Endothelial cell of umbilical vein (primary cell): ENCODE measurements around the gene RPL37A.

Experiments used
- CTCF ChIP-seq, 2 donors: IDR thresholded peaks; 1 replicate in 1 of 2; 2 replicates in 1 of 2; pipeline ENCODE4 v1.5.1; 2011; ENCODE audit warnings: low read length in 2 of 2, mild to moderate bottlenecking in 2 of 2, moderate library complexity in 2 of 2, control low read depth in 1 of 2, inconsistent platforms in 1 of 2, low read depth in 1 of 2; ENCODE audit not compliant: insufficient read depth in 1 of 2; ENCODE audit errors: extremely low read depth in 1 of 2
- EZH2 ChIP-seq: IDR thresholded peaks from 2 replicates; pipeline ENCODE4 v1.6.1; 2012; ENCODE audit warnings: borderline replicate concordance, low read depth, mild to moderate bottlenecking, moderate library complexity, low read length, inconsistent platforms; ENCODE audit not compliant: severe bottlenecking
- GATA2 ChIP-seq: IDR thresholded peaks from 2 replicates; pipeline ENCODE4 v1.7.0; 2011; ENCODE audit warnings: low read depth, mild to moderate bottlenecking, moderate library complexity, mixed read lengths, low read length; ENCODE audit not compliant: insufficient read length, insufficient read depth
- JUN ChIP-seq: IDR thresholded peaks from 2 replicates; pipeline ENCODE4 v1.6.1; 2011; ENCODE audit warnings: borderline replicate concordance, low read depth; ENCODE audit not compliant: insufficient read length, insufficient read depth
- MYC ChIP-seq: IDR thresholded peaks from one replicate; pipeline ENCODE4 v1.6.1; 2011; ENCODE audit warnings: mild to moderate bottlenecking, low read depth, low read length
- POLR2A ChIP-seq: IDR thresholded peaks from 2 replicates; pipeline ENCODE4 v1.6.1; 2012; ENCODE audit warnings: low read depth, mild to moderate bottlenecking, control low read depth, low read length
- POLR2AphosphoS5 ChIP-seq: IDR thresholded peaks from 2 replicates; pipeline ENCODE4 v1.6.1; 2012; ENCODE audit warnings: low read depth, mild to moderate bottlenecking, control low read depth, low read length, moderate library complexity; ENCODE audit not compliant: insufficient read depth
- TF ChIP-seq, protein P1 (sequence below): IDR thresholded peaks from 2 replicates; pipeline ENCODE4 v1.6.1; 2011; ENCODE audit not compliant: insufficient read depth, insufficient read length

- TF ChIP-seq CTCF (IDR thresholded peaks at IDR 0.05; ENCODE audit: extremely low read depth in 1 of 2, insufficient read depth in 1 of 2, low read depth in 1 of 2, low read length in 2 of 2) = no peak
- TF ChIP-seq EZH2 = no peak
- no peak for TF ChIP-seq POLR2A
- TF ChIP-seq MYC = no peak
- no peak for TF ChIP-seq JUN
- no peak for TF ChIP-seq POLR2AphosphoS5
- TF ChIP-seq, protein P1, sequence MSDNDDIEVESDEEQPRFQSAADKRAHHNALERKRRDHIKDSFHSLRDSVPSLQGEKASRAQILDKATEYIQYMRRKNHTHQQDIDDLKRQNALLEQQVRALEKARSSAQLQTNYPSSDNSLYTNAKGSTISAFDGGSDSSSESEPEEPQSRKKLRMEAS = no peak
- no peak for TF ChIP-seq GATA2
These were observed 48.2 kb downstream of the RPL37A start for GRCh38 chr2:216546641-216547403.
